Measurements from ENCODE around the gene EEF2K.

EEF2K gene

GRCh38 chr16:22329199-22329695 is 123.2 kb downstream of the EEF2K start:
- H3K4me3 ChIP-seq (ENCODE audit: insufficient read length, low read depth): no peak overlapping the region
- no peak overlapping the region for H3K9ac ChIP-seq (ENCODE audit: insufficient read length, low read depth)
- H3K4me1 ChIP-seq (ENCODE audit: insufficient read depth, insufficient read length): no peaks in the 10 kb centered on the region
- DNase-seq (ENCODE audit: low read depth, low spot score): no peak
- H3K9me3 ChIP-seq (ENCODE audit: insufficient read depth, low read length): no peaks in the 10 kb centered on the region
- no peak for TF ChIP-seq SUZ12 (IDR thresholded peaks at IDR 0.05; ENCODE audit: extremely low read depth, insufficient read depth, insufficient read length)
- no peaks in the 10 kb centered on the region for H3K27me3 ChIP-seq (ENCODE audit: insufficient read depth, insufficient read length)
- peaks cover 90% of the 10 kb centered on the region for H3K36me3 ChIP-seq (ENCODE audit: insufficient read depth, insufficient read length, low read length)

DNA sequence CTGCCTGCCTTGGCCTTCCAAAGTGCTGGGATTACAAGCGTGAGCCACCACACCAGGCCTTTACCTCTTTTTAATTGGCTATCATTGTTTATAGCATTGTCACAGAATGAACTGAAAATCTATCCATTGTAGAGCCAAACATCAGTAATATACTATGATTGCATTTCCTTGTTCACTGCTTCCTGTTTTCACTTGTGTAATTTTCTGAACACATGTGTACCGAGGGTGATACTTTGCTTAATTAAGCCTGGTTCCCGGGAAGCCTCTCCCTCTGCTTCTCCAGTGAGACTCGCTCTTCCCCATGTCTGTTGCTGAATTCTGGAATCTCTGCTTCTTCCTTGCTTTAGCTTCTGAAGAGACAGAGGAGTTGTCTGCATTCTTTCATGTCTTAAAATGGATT is 124.2 kb downstream of the EEF2K start:
- Histone ChIP-seq H3K27me3 (ENCODE audit: insufficient read depth, insufficient read length) (no peaks in the 10 kb centered on the region), H3K4me1 (ENCODE audit: insufficient read depth, insufficient read length) (no peaks in the 10 kb centered on the region), H3K9me3 (ENCODE audit: insufficient read depth, low read length) (no peaks in the 10 kb centered on the region), H3K36me3 (ENCODE audit: insufficient read depth, insufficient read length, low read length) (peaks cover 89% of the 10 kb centered on the region), H3K9ac (ENCODE audit: insufficient read length, low read depth) (no peak overlapping the region), H3K4me3 (ENCODE audit: insufficient read length, low read depth) (no peak overlapping the region)
- TF ChIP-seq YY1 (IDR thresholded peaks at IDR 0.05; ENCODE audit: insufficient read depth, insufficient read length) (no peak), ZNF274 (IDR thresholded peaks at IDR 0.05; ENCODE audit: low read depth, low read length) (no peak), SUZ12 (IDR thresholded peaks at IDR 0.05; ENCODE audit: extremely low read depth, insufficient read depth, insufficient read length) (no peak)
- DNase-seq (ENCODE audit: low read depth, low spot score): no peak

DNA sequence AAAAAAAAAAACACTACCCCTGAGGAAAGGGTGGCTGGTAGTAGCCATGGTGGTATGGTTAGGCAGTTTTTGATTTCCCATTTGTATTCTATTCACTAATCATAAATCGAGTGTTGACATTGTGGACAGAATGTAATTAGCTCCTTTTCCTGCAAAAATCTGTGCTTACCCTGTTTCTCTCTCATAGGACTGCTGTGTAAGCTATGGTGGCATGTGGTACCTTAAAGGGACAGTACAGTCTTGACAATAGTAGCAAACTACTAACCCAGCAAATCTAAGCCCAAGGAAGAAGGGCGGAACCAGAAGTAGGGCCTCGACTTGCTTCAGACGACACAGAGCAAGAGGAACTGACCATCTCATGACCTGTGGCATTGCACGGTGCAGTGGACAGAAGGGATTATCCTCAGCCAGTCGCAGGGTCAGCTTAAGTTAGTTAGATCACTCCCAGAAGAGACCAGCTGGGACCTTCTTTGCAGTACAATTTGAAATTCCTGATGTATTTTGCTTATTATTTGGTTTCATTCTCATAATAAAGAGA is 127.4 kb downstream of the EEF2K start:
- peaks cover 68% of the 10 kb centered on the region for H3K36me3 ChIP-seq (ENCODE audit: insufficient read depth, insufficient read length, low read length)

DNA sequence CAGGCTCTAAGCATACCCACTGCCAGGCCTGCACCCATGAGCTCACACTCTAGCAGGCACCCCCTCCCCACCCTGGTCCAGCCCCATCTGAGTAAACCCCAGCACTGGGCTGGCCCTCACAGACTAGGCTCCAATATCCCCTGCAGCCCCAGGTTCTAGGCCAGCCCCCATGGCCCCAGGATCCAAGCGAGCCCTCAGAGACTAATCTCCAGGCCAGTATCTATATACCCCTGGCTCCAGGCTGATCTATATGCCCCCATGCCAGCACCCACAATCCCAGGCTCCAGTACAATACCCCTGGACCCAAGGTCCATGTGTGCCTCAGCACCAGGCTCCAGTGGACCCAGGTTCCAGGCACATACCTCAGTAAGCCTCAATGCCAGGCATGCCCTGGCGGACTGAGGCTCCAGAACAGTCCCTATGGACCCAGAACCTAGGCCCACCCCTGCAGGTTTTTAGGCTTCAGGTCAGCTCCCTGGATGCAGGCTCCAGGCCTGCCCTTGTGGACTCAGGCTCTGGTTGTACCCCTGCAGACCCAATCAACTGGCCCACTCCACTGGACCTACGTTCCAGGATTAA is 129.7 kb downstream of the EEF2K start:
- DNase-seq (ENCODE audit: low read depth, low spot score): no peak
- H3K4me1 ChIP-seq (ENCODE audit: insufficient read depth, insufficient read length): no peaks in the 10 kb centered on the region
- H3K9ac ChIP-seq (ENCODE audit: insufficient read length, low read depth): no peak overlapping the region
- H3K36me3 ChIP-seq (ENCODE audit: insufficient read depth, insufficient read length, low read length): peaks cover 46% of the 10 kb centered on the region
- no peaks in the 10 kb centered on the region for H3K27me3 ChIP-seq (ENCODE audit: insufficient read depth, insufficient read length)
- H3K4me3 ChIP-seq (ENCODE audit: insufficient read length, low read depth): no peak overlapping the region
- peaks cover 26% of the 10 kb centered on the region for H3K9me3 ChIP-seq (ENCODE audit: insufficient read depth, low read length)
- TF ChIP-seq YY1 (IDR thresholded peaks at IDR 0.05; ENCODE audit: insufficient read depth, insufficient read length): no peak
- no peak for TF ChIP-seq SUZ12 (IDR thresholded peaks at IDR 0.05; ENCODE audit: extremely low read depth, insufficient read depth, insufficient read length)
- no peak for TF ChIP-seq ZNF274 (IDR thresholded peaks at IDR 0.05; ENCODE audit: low read depth, low read length)

More for the DNA sequence above, 127.4 kb downstream of the EEF2K start:
- H3K4me3 ChIP-seq (ENCODE audit: insufficient read length, low read depth): no peak overlapping the region
- H3K9ac ChIP-seq (ENCODE audit: insufficient read length, low read depth): no peak overlapping the region
- no peak for DNase-seq (ENCODE audit: low read depth, low spot score)
- no peak for TF ChIP-seq SUZ12 (IDR thresholded peaks at IDR 0.05; ENCODE audit: extremely low read depth, insufficient read depth, insufficient read length)
- no peak for TF ChIP-seq ZNF274 (IDR thresholded peaks at IDR 0.05; ENCODE audit: low read depth, low read length)
- no peak for TF ChIP-seq YY1 (IDR thresholded peaks at IDR 0.05; ENCODE audit: insufficient read depth, insufficient read length)
- H3K27me3 ChIP-seq (ENCODE audit: insufficient read depth, insufficient read length): no peaks in the 10 kb centered on the region
- H3K9me3 ChIP-seq (ENCODE audit: insufficient read depth, low read length): peaks cover 26% of the 10 kb centered on the region
- H3K4me1 ChIP-seq (ENCODE audit: insufficient read depth, insufficient read length): no peaks in the 10 kb centered on the region

GRCh38 chr16:22336581-22336980 is 130.5 kb downstream of the EEF2K start:
- Histone ChIP-seq H3K36me3 (ENCODE audit: insufficient read depth, insufficient read length, low read length) (peaks cover 40% of the 10 kb centered on the region), H3K4me3 (ENCODE audit: insufficient read length, low read depth) (no peak overlapping the region)
- no peak for TF ChIP-seq SUZ12 (IDR thresholded peaks at IDR 0.05; ENCODE audit: extremely low read depth, insufficient read depth, insufficient read length)
- no peak for TF ChIP-seq YY1 (IDR thresholded peaks at IDR 0.05; ENCODE audit: insufficient read depth, insufficient read length)
- no peak for TF ChIP-seq ZNF274 (IDR thresholded peaks at IDR 0.05; ENCODE audit: low read depth, low read length)

GRCh38 chr16:22337045-22337444 is 131.0 kb downstream of the EEF2K start:
- no peak for DNase-seq (ENCODE audit: low read depth, low spot score)
- Histone ChIP-seq H3K9ac (ENCODE audit: insufficient read length, low read depth) (no peak overlapping the region), H3K9me3 (ENCODE audit: insufficient read depth, low read length) (peaks cover 38% of the 10 kb centered on the region), H3K4me3 (ENCODE audit: insufficient read length, low read depth) (no peak overlapping the region), H3K27me3 (ENCODE audit: insufficient read depth, insufficient read length) (no peaks in the 10 kb centered on the region), H3K36me3 (ENCODE audit: insufficient read depth, insufficient read length, low read length) (peaks cover 35% of the 10 kb centered on the region), H3K4me1 (ENCODE audit: insufficient read depth, insufficient read length) (no peaks in the 10 kb centered on the region)
- TF ChIP-seq SUZ12 (IDR thresholded peaks at IDR 0.05; ENCODE audit: extremely low read depth, insufficient read depth, insufficient read length) (no peak), ZNF274 (IDR thresholded peaks at IDR 0.05; ENCODE audit: low read depth, low read length) (no peak), YY1 (IDR thresholded peaks at IDR 0.05; ENCODE audit: insufficient read depth, insufficient read length) (no peak)

More at GRCh38 chr16:22336581-22336980, 130.5 kb downstream of the EEF2K start:
- H3K27me3 ChIP-seq (ENCODE audit: insufficient read depth, insufficient read length): no peaks in the 10 kb centered on the region
- DNase-seq (ENCODE audit: low read depth, low spot score): no peak
- no peaks in the 10 kb centered on the region for H3K4me1 ChIP-seq (ENCODE audit: insufficient read depth, insufficient read length)
- H3K9me3 ChIP-seq (ENCODE audit: insufficient read depth, low read length): peaks cover 35% of the 10 kb centered on the region
- no peak overlapping the region for H3K9ac ChIP-seq (ENCODE audit: insufficient read length, low read depth)

DNA sequence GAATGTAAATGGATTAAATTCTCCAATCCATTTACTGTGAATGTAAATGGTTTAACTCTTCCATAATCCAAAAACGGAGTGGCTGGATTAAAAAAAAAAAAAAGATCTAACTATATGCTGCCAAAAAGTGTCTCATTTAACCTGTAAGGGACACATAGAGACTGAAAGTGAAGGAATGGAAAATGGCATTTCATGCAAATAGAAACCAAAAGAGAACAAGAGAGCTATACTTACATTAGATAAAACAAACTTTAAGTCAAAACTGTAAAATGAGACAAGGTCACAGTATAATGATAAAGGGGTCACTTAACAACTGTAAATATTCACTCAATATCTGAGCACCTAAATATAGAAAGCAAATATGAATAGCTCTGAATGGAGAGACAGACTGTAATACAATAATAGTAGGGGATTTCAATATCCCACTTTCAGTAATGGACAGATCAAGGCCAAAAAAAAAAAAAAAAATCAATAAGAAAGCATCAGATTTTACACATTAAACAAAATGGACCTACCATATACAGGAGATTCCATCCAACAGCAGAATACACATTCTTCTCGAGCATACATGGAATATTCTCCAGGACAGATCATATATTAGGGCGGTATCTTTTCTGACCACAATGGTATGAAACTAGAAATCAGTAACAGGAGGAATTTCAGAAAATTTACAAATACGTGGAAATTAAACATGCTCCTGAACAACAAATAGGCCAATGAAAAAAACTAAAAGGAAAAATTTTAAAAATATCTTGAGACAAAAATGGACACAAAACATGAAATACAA is 132.0 kb downstream of the EEF2K start:
- peaks cover 38% of the 10 kb centered on the region for H3K9me3 ChIP-seq (ENCODE audit: insufficient read depth, low read length)
- peaks cover 30% of the 10 kb centered on the region for H3K36me3 ChIP-seq (ENCODE audit: insufficient read depth, insufficient read length, low read length)
- TF ChIP-seq SUZ12 (IDR thresholded peaks at IDR 0.05; ENCODE audit: extremely low read depth, insufficient read depth, insufficient read length): no peak
- TF ChIP-seq ZNF274 (IDR thresholded peaks at IDR 0.05; ENCODE audit: low read depth, low read length): no peak
- no peak for TF ChIP-seq YY1 (IDR thresholded peaks at IDR 0.05; ENCODE audit: insufficient read depth, insufficient read length)
- no peak for DNase-seq (ENCODE audit: low read depth, low spot score)
- no peak overlapping the region for H3K4me3 ChIP-seq (ENCODE audit: insufficient read length, low read depth)
- H3K4me1 ChIP-seq (ENCODE audit: insufficient read depth, insufficient read length): no peaks in the 10 kb centered on the region
- H3K27me3 ChIP-seq (ENCODE audit: insufficient read depth, insufficient read length): no peaks in the 10 kb centered on the region
- H3K9ac ChIP-seq (ENCODE audit: insufficient read length, low read depth): no peak overlapping the region

Measured in NT2/D1 (cell line).